GM21529 (cell line): Measurements from ENCODE around the gene TSHZ2.
A peak's percentile ranks its signal among the peaks of the same experiment; 100 is the strongest.

Experiments used
- ATAC-seq: cut with Tn5 transposase; IDR thresholded peaks from one replicate; pipeline ENCODE4 v1.9.1; 2021; ENCODE audit not compliant: unreplicated experiment

TSHZ2 gene

DNA sequence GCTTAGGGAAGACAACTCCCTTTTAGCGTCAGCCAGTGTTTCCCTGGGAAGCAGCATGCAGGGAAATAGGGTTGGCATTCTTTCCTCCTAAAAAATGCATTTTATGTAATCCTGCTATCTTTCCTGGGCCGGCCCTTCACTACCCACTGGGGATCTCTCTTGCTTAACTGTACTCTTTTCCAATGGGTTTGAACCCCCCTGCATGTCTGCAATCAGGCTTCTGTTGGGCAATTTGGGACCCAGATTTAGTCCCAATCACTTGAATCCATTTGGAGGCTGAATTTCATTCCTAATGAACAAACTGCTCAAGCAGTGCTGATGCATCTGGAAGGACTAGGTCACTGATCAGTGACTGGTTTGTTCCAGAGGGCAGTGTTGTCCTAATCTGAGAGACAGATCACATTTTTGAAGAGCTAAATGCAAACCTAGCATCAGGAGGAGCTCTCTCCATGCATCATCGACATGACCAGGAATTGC lies 152.0 kb downstream of the TSHZ2 start:
- ATAC-seq = no peak

DNA sequence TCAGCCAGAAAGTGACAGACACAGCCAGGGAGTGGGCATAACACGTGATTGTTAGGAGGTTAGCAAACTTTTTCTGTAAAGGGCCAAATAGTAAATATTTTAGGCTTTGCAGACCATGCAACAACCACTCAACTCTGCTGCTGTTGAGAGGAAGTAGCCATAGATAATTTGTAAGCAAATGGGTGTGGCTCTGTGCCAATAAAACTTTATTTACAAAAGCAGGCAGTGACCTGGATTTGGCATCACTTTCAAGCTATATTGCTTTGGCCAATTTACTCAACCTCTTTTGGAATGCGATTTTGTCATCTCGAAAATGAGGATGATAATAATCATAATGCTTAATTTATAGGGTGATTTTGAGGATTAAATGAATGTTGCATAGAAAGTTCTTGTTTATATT lies 152.6 kb downstream of the TSHZ2 start:
- ATAC-seq = no peak

- ATAC-seq = no peak
These were observed 154.0 kb downstream of the TSHZ2 start for GRCh38 chr20:53126185-53126584.

DNA sequence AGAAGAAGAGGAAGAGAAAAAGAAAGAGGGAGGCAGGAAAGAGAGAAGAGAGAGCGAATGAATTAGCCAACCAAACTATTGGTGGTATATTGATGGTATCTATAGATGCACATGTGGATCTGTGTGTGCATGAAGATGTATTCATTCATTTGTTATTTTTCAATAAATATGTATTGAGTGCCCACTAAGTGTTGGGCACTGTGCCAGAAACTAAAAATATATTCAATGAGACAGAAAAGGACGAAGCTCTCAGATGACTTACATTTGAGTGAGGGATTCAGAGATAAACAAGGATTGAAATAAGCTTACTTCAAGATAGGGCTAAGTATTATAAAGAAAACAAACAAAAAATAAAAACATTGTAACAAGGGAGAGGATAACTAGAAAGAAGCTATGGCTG lies 154.9 kb downstream of the TSHZ2 start:
- ATAC-seq = no peak

GRCh38 chr20:53128004-53128403 lies 155.8 kb downstream of the TSHZ2 start:
- ATAC-seq = no peak

- ATAC-seq = no peak
These were observed 157.4 kb downstream of the TSHZ2 start for GRCh38 chr20:53129563-53129962.

GRCh38 chr20:53130795-53131194 lies 158.6 kb downstream of the TSHZ2 start:
- no peak for ATAC-seq

DNA sequence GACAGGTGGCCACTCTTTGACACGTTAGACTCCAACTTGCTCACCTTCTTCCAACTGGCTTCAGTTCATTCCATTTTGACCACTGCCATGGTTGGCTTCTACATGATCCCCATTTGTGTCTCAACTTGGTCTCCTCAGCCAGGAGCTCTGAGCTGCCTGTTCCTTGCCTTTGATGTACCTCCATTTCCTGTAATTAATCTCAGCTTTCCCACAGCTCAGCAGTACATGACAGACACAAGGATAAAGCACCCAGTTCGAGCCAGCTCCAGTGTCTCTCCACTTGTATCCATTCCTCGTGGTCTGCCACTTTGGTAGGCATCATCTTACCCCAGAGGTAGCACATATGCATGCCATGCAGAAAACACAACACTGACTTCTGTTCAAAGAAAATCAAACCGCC lies 161.0 kb downstream of the TSHZ2 start:
- no peak for ATAC-seq

DNA sequence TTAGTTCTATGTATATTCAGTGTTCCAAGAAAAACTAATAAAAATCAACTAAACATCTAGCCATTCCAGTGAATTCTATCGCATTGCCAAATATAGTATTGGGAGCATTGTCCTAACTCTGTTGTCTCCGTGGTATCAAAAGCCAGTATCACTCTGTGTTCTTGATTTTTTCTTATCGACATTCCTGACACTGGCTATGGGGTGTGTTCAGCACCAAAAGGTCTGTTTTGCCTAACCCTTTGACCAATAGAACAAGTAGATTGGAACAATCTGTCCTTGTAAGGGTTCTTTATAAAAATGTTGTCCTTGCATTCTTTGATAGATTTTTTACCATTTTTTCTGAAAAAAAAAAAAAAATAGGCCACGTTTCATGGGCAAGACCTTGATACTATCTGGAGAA lies 161.5 kb downstream of the TSHZ2 start:
- no peak for ATAC-seq

DNA sequence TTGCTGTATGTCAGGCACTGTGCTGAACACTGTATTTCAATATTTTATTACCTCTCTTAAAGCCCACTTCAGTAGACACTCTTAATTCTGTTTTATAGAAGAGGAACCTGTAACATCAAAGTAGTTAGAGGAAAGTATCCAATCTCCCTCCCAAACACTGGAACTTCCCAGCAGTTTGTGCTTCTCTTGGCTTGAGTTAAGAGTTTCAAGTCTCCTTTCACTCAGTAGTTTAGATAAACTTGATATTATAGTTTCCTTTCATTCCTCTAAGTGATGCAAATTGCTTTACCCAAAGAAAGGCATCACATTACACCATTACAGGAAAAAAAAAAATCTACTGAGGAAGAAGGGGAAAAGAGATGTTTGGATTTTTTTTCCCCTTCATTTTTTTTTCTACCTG lies 164.3 kb downstream of the TSHZ2 start:
- ATAC-seq = no peak

- ATAC-seq = peak; percentile 97
These were observed 166.5 kb downstream of the TSHZ2 start for GRCh38 chr20:53138454-53139262.

DNA sequence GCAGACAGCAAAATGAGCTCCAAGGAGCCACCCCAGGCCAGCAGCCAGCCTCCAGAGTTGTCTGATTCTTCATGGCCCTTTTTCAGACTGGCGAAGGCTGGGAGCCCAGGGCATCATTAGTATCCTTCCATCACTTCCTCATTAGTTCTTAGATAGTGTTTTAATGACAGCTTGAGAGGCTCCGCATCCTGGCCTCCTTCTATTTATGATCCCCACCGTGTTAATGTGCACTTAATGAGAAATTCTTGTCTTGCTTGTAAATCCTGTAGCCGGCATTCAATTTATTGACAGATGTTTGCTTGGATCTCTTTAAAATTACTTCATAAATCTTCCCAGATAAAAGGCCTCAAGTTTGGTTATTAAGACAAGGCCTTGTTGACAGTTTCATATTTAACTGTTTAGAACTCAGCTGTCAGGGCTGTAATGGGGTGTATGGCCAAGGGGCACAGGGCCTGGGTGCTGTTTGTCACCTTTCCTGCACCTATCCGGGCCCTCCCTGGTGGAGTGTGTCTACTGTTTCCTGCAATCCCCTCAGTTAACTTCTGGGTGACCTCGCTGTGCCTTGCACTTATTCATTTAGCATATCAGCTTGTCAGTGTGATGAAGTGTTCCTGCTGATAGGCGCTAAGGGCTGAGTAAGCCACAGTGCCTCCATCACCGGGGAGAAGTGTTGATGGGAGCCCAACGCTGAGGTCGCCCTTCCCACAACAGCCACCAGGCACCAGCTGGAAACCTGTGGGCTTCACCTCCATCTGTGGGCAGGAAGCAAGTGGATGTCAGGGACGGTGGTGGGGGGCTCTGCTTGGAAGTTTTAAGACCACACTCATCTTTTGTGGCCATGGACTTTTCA lies 169.3 kb downstream of the TSHZ2 start:
- no peak for ATAC-seq

- ATAC-seq = no peak
These were observed 170.3 kb downstream of the TSHZ2 start for GRCh38 chr20:53142225-53143127.

- peak; percentile 52 for ATAC-seq
These were observed 174.2 kb downstream of the TSHZ2 start for GRCh38 chr20:53146201-53146891.

GRCh38 chr20:53148771-53149147 lies 176.6 kb downstream of the TSHZ2 start:
- ATAC-seq = no peak

- no peak for ATAC-seq
These were observed 177.2 kb downstream of the TSHZ2 start for GRCh38 chr20:53149148-53149889.

DNA sequence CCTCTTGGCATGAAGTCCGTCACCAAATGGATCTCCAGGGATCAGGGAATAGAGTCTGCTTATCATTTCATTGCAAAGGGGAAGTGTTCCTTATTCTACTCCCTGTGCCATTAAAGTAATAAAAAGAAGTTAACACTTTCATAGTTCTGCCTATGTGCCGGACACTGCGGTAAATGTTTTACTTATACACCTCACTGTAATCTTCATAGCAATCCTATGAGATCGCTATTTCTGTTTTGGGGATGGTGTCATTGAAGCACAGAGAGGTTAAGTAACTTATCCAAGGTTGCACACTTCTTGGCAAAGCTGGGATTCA lies 177.7 kb downstream of the TSHZ2 start:
- no peak for ATAC-seq

- no peak for ATAC-seq
These were observed 178.4 kb downstream of the TSHZ2 start for GRCh38 chr20:53150532-53150931.

GRCh38 chr20:53152228-53152627 lies 180.1 kb downstream of the TSHZ2 start:
- no peak for ATAC-seq

GRCh38 chr20:53154540-53154939 lies 182.4 kb downstream of the TSHZ2 start:
- peak; percentile 73 for ATAC-seq
